Muscle of leg (tissue), 11 donors: ENCODE data around the gene CTRL. TPM values are rescaled to one million over a fixed set of nuclear protein-coding genes. Genes with fewer than 3 reads are reported as not detected.
A peak's percentile ranks its signal among the peaks of the same experiment; 100 is the strongest.

Source experiments
- DNase-seq: peaks from one replicate; pipeline ENCODE4 v3.0.0; 2013
- H3K27ac ChIP-seq: one replicate; pipeline ENCODE4 v1.5.1; 2013; ENCODE audit warnings: mild to moderate bottlenecking, low read length, control low read depth
- H3K27me3 ChIP-seq: one replicate; pipeline ENCODE4 v1.6.1; 2013; ENCODE audit warnings: low read length; ENCODE audit not compliant: control insufficient read depth, insufficient read depth
- H3K36me3 ChIP-seq: one replicate; pipeline ENCODE4 v1.6.1; 2013; ENCODE audit warnings: low read length; ENCODE audit not compliant: control insufficient read depth, insufficient read depth
- H3K4me1 ChIP-seq: one replicate; pipeline ENCODE4 v1.6.1; 2013; ENCODE audit warnings: low read length; ENCODE audit not compliant: control insufficient read depth, insufficient read depth
- H3K4me3 ChIP-seq: one replicate; pipeline ENCODE4 v1.5.1; 2013; ENCODE audit warnings: low read length, control low read depth
- H3K9me3 ChIP-seq: replicated peaks from 2 replicates; pipeline ENCODE4 v1.6.1; 2013; ENCODE audit warnings: low read depth, low read length; ENCODE audit not compliant: control insufficient read depth
- WGBS: methylation state at CpG from one replicate; pipeline ENCODE4 v1.1.5; 2013; ENCODE audit warnings: missing lambda C conversion rate; ENCODE audit not compliant: insufficient coverage; 5-methylcytosine and 5-hydroxymethylcytosine counted together
- polyA plus RNA-seq, 8 donors: library from polyadenylated mRNA; unstranded; fragments of 120-200 nt; gene quantifications; one replicate each; pipeline versions ENCODE4 v1.2.1 to v1.2.3, GENCODE V29; 2013; ENCODE audit warnings: inconsistent platforms in 1 of 8, low replicate concordance in 1 of 8; ENCODE audit not compliant: insufficient read length in 8 of 8, insufficient read depth in 1 of 8
- total RNA-seq: library from RNA; stranded (reverse); fragments of 120-200 nt; gene quantifications from one replicate; pipeline ENCODE4 v1.2.4, GENCODE V29; 2013

The CTRL gene
- total and polyA plus RNA-seq, 9 donors, result 0.66 to 5.2 (median 3.6) TPM

GRCh38 chr16:67969254-67970039 is 37.8 kb upstream of the CTRL start:
- Histone ChIP-seq H3K4me1 (peaks cover 31% of the 10 kb centered on the region), H3K27me3 (peaks cover 2% of the 10 kb centered on the region), H3K27ac (peak overlapping the region; percentile 81), H3K9me3 (no peaks in the 10 kb centered on the region), H3K4me3 (peak overlapping the region; percentile 66), H3K36me3 (peaks cover 15% of the 10 kb centered on the region)
- peak; percentile 65 for DNase-seq
- 40% methylated on average over 23 of the region's 40 CpGs for WGBS

GRCh38 chr16:67968400-67969253 is 37.0 kb upstream of the CTRL start, which contains the start of gene SLC12A4:
Gene SLC12A4 (minus strand): TSS chr16:67968637. CDS start chr16:67968553, 84 bp downstream.
- H3K27ac ChIP-seq, result peak within 1 kb of the TSS; percentile 81
- H3K27me3 ChIP-seq, result peaks cover 2% of the 10 kb centered on the region
- WGBS, result under 1% methylated on average over 69 of the region's 78 CpGs
- H3K9me3 ChIP-seq, result no peaks in the 10 kb centered on the region
- peak within 1 kb of the TSS; percentile 66 for H3K4me3 ChIP-seq
- DNase-seq, result peak; percentile 97
- peaks cover 22% of the 10 kb centered on the region for H3K36me3 ChIP-seq
- H3K4me1 ChIP-seq, result peaks cover 39% of the 10 kb centered on the region

GRCh38 chr16:67967958-67968399 is 36.3 kb upstream of the CTRL start:
- Histone ChIP-seq H3K27me3 (peaks cover 2% of the 10 kb centered on the region), H3K36me3 (peaks cover 27% of the 10 kb centered on the region), H3K9me3 (no peaks in the 10 kb centered on the region), H3K27ac (peak overlapping the region; percentile 70), H3K4me3 (peak overlapping the region; percentile 66), H3K4me1 (peaks cover 46% of the 10 kb centered on the region)
- under 1% methylated on average over 44 of the region's 45 CpGs for WGBS
- peak; percentile 78 for DNase-seq

GRCh38 chr16:67967183-67967957 is 35.7 kb upstream of the CTRL start:
- WGBS, result 17% methylated on average over 7 of the region's 18 CpGs
- Histone ChIP-seq H3K4me1 (peaks cover 49% of the 10 kb centered on the region), H3K36me3 (peaks cover 33% of the 10 kb centered on the region), H3K27me3 (peaks cover 2% of the 10 kb centered on the region), H3K9me3 (no peaks in the 10 kb centered on the region), H3K27ac (peak overlapping the region; percentile 70), H3K4me3 (peak overlapping the region; percentile 66)
- DNase-seq, result no peak

GRCh38 chr16:67966549-67967182 is 35.0 kb upstream of the CTRL start:
- H3K4me3 ChIP-seq, result peak overlapping the region; percentile 66
- peaks cover 2% of the 10 kb centered on the region for H3K27me3 ChIP-seq
- DNase-seq, result no peak
- H3K4me1 ChIP-seq, result peaks cover 56% of the 10 kb centered on the region
- no peak overlapping the region for H3K27ac ChIP-seq
- no peaks in the 10 kb centered on the region for H3K9me3 ChIP-seq
- 33% methylated on average over 2 of the region's 3 CpGs for WGBS
- H3K36me3 ChIP-seq, result peaks cover 40% of the 10 kb centered on the region

- WGBS, result 56% methylated on average over 11 of the region's 11 CpGs
- no peak overlapping the region for H3K4me3 ChIP-seq
- no peaks in the 10 kb centered on the region for H3K9me3 ChIP-seq
- peaks cover 2% of the 10 kb centered on the region for H3K27me3 ChIP-seq
- H3K27ac ChIP-seq, result no peak overlapping the region
- peaks cover 62% of the 10 kb centered on the region for H3K4me1 ChIP-seq
- no peak for DNase-seq
- H3K36me3 ChIP-seq, result peaks cover 48% of the 10 kb centered on the region
Observed at GRCh38 chr16:67965668-67966548, 34.2 kb upstream of the CTRL start.

- WGBS, result 78% methylated on average over 3 of the region's 6 CpGs
- no peak for DNase-seq
- H3K36me3 ChIP-seq, result peaks cover 61% of the 10 kb centered on the region
- H3K27me3 ChIP-seq, result peaks cover 2% of the 10 kb centered on the region
- peaks cover 75% of the 10 kb centered on the region for H3K4me1 ChIP-seq
- no peak overlapping the region for H3K4me3 ChIP-seq
- H3K27ac ChIP-seq, result no peak overlapping the region
- H3K9me3 ChIP-seq, result no peaks in the 10 kb centered on the region
Observed at GRCh38 chr16:67964477-67965131, 32.9 kb upstream of the CTRL start.

GRCh38 chr16:67963662-67964321 is 32.1 kb upstream of the CTRL start:
- Histone ChIP-seq H3K27me3 (peaks cover under 1% of the 10 kb centered on the region), H3K4me1 (peaks cover 75% of the 10 kb centered on the region), H3K36me3 (peaks cover 69% of the 10 kb centered on the region), H3K9me3 (no peaks in the 10 kb centered on the region), H3K27ac (no peak overlapping the region), H3K4me3 (no peak overlapping the region)
- 39% methylated on average over 31 of the region's 32 CpGs for WGBS
- DNase-seq, result no peak
